Progenitor cell of endocrine pancreas (in vitro differentiated cells): Measurements from ENCODE around the gene MAPK1. TPM values are rescaled to one million over a fixed set of nuclear protein-coding genes. Genes with fewer than 3 reads are reported as not detected.

Experiments used
- DNase-seq: peaks from one replicate; pipeline ENCODE4 v3.0.0; 2021; ENCODE audit warnings: low spot score; ENCODE audit not compliant: unreplicated experiment
- H3K27ac Mint-ChIP-seq: 2 replicates; pipeline ENCODE4 v1.8.0; 2021; ENCODE audit warnings: mild to moderate bottlenecking, moderate library complexity, mixed read lengths
- H3K27me3 Mint-ChIP-seq: 2 replicates; pipeline ENCODE4 v1.8.0; 2021; ENCODE audit warnings: mixed read lengths
- H3K36me3 Mint-ChIP-seq: 2 replicates; pipeline ENCODE4 v1.8.0; 2022; ENCODE audit warnings: mixed read lengths; ENCODE audit not compliant: insufficient read depth
- H3K4me1 Mint-ChIP-seq: 2 replicates; pipeline ENCODE4 v1.8.0; 2021; ENCODE audit warnings: low read depth, mixed read lengths
- H3K4me3 Mint-ChIP-seq: 2 replicates; pipeline ENCODE4 v1.8.0; 2021; ENCODE audit warnings: low read depth, mild to moderate bottlenecking, moderate library complexity, mixed read lengths
- H3K9me3 Mint-ChIP-seq: 2 replicates; pipeline ENCODE4 v1.8.0; 2021; ENCODE audit warnings: low read depth, mixed read lengths
- total RNA-seq: library from RNA; stranded (reverse); gene quantifications from 2 replicates; pipeline ENCODE4 v1.2.1, GENCODE V29; 2021
- TF ChIP-seq, protein P1 (sequence below): fragments of 200-600 bp; sonication (generic); IDR thresholded peaks from one replicate; pipeline ENCODE4 v1.5.0; 2021; ENCODE audit warnings: antibody characterized with exemption, mild to moderate bottlenecking; ENCODE audit not compliant: unreplicated experiment

The MAPK1 gene
- total RNA-seq, 1 donor from 2014 or later, result 116 TPM

DNA sequence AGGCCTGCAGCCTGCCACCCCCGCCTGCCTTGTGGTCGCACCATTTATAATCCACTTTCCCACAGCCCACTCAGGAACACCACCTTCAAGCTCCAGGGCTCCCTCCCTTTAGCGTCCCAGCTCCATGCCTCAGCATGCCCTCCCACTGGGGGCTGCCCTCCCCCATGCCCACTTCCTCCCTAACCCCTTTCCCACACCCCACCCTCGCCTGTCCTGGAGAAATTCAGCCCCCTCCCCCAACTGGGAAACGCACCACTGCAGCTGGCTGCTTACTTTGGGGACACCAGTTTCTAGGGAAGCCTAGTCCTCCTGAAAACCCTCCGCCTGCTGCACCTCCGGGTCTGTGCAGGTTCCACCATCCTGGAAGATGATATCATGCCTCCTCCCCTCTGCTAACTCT is 128.5 kb downstream of the MAPK1 start:
- Mint-ChIP-seq H3K4me1 (peaks cover 6% of the 10 kb centered on the region), H3K36me3 (no peaks in the 10 kb centered on the region), H3K4me3 (no peak overlapping the region), H3K27ac (no peak overlapping the region), H3K9me3 (no peaks in the 10 kb centered on the region), H3K27me3 (peaks cover 18% of the 10 kb centered on the region)
- TF ChIP-seq, protein P1, sequence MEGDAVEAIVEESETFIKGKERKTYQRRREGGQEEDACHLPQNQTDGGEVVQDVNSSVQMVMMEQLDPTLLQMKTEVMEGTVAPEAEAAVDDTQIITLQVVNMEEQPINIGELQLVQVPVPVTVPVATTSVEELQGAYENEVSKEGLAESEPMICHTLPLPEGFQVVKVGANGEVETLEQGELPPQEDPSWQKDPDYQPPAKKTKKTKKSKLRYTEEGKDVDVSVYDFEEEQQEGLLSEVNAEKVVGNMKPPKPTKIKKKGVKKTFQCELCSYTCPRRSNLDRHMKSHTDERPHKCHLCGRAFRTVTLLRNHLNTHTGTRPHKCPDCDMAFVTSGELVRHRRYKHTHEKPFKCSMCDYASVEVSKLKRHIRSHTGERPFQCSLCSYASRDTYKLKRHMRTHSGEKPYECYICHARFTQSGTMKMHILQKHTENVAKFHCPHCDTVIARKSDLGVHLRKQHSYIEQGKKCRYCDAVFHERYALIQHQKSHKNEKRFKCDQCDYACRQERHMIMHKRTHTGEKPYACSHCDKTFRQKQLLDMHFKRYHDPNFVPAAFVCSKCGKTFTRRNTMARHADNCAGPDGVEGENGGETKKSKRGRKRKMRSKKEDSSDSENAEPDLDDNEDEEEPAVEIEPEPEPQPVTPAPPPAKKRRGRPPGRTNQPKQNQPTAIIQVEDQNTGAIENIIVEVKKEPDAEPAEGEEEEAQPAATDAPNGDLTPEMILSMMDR, result no peak
- no peak for DNase-seq

DNA sequence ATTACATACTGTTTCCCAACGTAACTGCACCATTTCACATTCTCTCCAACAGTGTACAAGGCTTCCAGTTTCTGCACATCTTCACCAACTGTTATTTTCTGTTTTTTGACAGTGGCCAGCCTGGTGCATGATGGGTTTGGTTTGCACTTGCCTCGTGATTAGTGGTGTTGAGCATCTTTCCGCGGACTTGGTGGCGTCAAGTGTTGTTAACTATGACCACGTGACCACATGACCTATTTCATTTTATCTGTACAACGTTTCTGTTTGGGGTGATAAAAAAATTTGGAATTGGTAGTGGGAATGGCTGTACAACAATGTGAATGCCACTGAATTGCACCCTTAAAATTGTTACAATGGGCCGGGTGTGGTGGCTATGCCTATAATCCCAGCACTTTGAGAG is 129.4 kb downstream of the MAPK1 start:
- TF ChIP-seq, protein P1, result no peak
- no peak for DNase-seq
- Mint-ChIP-seq H3K9me3 (no peaks in the 10 kb centered on the region), H3K27ac (no peak overlapping the region), H3K4me1 (peaks cover 8% of the 10 kb centered on the region), H3K4me3 (no peak overlapping the region), H3K27me3 (peaks cover 18% of the 10 kb centered on the region), H3K36me3 (no peaks in the 10 kb centered on the region)

DNA sequence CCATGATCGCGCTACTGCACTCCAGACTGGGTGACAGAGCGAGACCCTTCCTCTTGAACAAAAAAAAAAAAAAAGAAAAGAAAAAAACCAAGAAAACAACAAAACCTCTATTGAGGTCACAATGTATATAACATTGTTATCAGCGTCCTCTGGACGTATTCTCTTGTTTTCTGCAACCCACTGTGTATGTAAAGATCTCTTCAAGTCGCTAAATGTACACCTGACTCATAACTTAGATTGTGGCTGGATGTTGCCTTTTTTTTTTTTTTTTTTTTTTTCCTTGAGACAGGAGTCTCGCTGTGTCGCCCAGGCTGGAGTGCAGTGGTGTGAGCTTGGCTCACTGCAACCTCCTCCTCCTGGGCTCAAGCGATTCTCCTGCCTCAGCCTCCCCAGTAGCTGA is 130.5 kb downstream of the MAPK1 start:
- TF ChIP-seq, protein P1, result no peak
- Mint-ChIP-seq H3K4me1 (peaks cover 8% of the 10 kb centered on the region), H3K4me3 (peak overlapping the region; percentile 3), H3K27me3 (peaks cover 18% of the 10 kb centered on the region), H3K9me3 (no peaks in the 10 kb centered on the region), H3K36me3 (no peaks in the 10 kb centered on the region), H3K27ac (no peak overlapping the region)
- no peak for DNase-seq

DNA sequence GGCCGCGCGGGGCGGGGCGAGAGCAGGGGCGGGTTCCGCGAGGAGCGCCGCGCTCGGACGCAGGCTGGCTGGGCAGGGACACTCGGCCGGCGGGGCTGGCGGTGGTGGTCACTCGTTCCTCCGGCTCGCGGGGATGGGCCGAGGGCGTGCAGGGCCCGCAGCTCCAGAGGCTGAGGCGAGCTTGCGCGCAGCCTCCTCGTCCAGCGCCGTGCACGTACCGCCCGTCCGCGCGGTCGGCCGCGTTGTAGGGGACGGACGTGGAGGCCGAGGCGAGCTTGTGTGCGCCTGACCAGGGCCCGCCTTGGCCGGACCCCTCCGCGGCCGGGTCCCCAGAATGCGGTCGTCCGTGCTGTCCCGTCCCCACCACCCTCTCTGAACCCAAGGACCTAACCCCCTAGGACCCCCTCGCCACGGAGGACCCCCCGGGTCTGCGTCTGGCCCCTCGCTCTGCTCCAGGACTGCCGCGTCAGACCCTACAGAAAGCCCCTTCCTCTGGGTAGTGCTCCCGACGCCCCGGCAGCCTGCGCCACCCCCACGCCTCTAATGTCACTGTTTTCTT is 131.3 kb downstream of the MAPK1 start:
- Mint-ChIP-seq H3K9me3 (no peaks in the 10 kb centered on the region), H3K27ac (no peak overlapping the region), H3K27me3 (peaks cover 15% of the 10 kb centered on the region), H3K4me1 (peaks cover 8% of the 10 kb centered on the region), H3K36me3 (no peaks in the 10 kb centered on the region), H3K4me3 (peak overlapping the region; percentile 38)
- TF ChIP-seq, protein P1, result no peak
- DNase-seq, result no peak

DNA sequence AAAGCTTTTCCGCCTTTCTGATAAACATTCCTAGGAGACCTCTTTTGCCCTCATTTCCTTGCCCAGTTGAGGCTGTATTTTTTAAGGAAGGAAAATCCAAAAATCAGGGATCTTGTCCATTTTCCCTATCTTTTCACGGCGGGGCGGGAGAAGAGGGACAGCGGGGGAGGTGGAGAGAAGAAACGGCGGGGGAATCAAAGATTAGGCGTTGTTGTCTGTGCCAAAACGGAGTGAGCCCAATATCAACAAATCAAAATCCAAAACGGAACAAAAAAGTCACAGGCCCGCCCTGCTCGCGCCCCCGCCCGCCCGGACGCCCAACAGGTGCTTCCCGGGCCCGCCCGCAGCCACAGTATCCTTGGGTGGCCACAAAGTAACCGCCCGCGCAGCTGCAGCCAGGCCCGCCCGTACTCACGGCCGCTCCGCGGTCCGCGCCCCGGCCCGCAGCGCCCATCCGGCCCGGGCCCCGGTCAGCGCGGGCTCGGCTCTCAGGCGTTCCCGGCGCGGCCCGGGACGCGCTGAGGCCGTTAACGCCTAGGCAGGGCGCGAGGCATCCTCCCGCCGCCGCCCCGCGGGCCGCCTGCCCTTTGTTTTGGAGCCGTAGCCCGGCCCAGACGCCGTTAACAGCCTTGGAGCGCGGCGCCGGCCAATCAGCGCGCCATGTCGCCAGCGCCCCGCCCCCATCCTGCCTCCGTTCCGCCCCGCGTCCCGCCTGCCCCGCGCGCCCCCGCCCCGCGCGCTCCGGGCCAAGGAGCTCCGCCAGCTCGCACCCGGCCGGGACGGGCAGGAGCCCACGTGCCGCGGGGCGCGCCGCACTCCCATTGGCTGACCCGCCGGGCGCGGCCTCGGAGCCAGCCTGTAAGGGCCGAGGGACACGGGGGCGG is 132.0 kb downstream of the MAPK1 start, which contains the start of gene YPEL1:
TSS of gene YPEL1 (minus strand) at position 595 of the 884 bp plus-strand sequence. CDS start 25,050 bp downstream, outside the sequence.
- peak; percentile 99 for DNase-seq
- peaks cover 8% of the 10 kb centered on the region for H3K4me1 Mint-ChIP-seq
- no peaks in the 10 kb centered on the region for H3K9me3 Mint-ChIP-seq
- H3K36me3 Mint-ChIP-seq, result no peaks in the 10 kb centered on the region
- TF ChIP-seq, protein P1, result no peak
- H3K4me3 Mint-ChIP-seq, result peak within 1 kb of the TSS; percentile 93
- H3K27ac Mint-ChIP-seq, result peak within 1 kb of the TSS; percentile 97
- H3K27me3 Mint-ChIP-seq, result peaks cover 13% of the 10 kb centered on the region
